Mesodermal cell (in vitro differentiated cells): ENCODE measurements around the gene INTS12.

Source experiments
- H3K27ac ChIP-seq: 2 replicates; pipeline ENCODE4 v1.7.0; 2013; ENCODE audit warnings: mild to moderate bottlenecking, low read depth, low read length, moderate library complexity; ENCODE audit not compliant: severe bottlenecking
- H3K36me3 ChIP-seq: 2 replicates; pipeline ENCODE4 v1.7.1; 2013; ENCODE audit warnings: mild to moderate bottlenecking, low read length, moderate library complexity; ENCODE audit not compliant: control insufficient read depth, insufficient read depth
- H3K4me1 ChIP-seq: one replicate; pipeline ENCODE4 v1.7.1; 2013; ENCODE audit warnings: mild to moderate bottlenecking, low read length; ENCODE audit not compliant: insufficient read depth, control insufficient read depth, poor library complexity, severe bottlenecking
- H3K4me3 ChIP-seq: 2 replicates; pipeline ENCODE4 v1.7.0; 2013; ENCODE audit warnings: low read length, control low read depth, mild to moderate bottlenecking; ENCODE audit not compliant: insufficient read depth, poor library complexity, severe bottlenecking; ENCODE audit errors: extremely low read depth
- H3K9me3 ChIP-seq: 2 replicates; pipeline ENCODE4 v1.7.1; 2013; ENCODE audit warnings: mild to moderate bottlenecking, low read length, moderate library complexity; ENCODE audit not compliant: control insufficient read depth
- WGBS, 2 experiments: methylation state at CpG; one replicate each; pipeline ENCODE4 v1.1.5; 2013; ENCODE audit warnings: missing lambda C conversion rate in 2 of 2; ENCODE audit not compliant: insufficient coverage in 2 of 2; 5-methylcytosine and 5-hydroxymethylcytosine counted together

The INTS12 gene

DNA sequence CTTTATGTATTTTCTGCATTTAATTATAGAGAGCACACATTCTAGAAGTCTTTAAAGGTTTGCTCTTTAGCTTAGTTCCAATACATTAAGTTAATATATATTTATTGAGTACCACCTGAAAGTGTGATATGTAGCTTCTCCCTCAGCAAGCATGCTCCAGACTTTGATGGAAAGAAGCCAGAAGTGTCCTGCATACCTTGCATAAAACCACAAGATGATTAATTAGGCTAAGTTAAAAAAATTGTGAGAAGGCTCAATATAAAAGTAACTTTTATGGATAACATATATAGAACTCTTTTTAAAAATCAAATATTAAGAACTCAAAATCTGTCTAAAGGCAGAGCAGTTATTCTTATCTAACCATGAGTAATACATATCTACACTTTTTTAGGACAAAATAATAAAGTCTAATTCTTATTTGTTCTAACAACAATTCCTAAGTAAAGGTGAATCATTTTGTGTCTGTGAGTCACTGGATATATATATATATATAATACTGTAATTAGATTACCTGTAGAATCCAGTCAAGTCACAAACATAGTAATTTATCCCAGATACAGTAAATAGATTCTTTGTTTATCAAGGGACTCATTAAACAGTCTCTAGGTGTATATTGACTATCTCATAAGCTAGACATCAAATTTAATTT lies 51.2 kb downstream of the INTS12 start:
- Histone ChIP-seq H3K4me1 (no peaks in the 10 kb centered on the region), H3K27ac (no peak overlapping the region), H3K4me3 (no peak overlapping the region), H3K36me3 (no peaks in the 10 kb centered on the region), H3K9me3 (no peaks in the 10 kb centered on the region)

GRCh38 chr4:105652286-105652888 lies 56.1 kb downstream of the INTS12 start:
- WGBS, 2 experiments = 94% methylated on average over 2 of the region's 4 CpGs
- Histone ChIP-seq H3K4me1 (no peaks in the 10 kb centered on the region), H3K36me3 (no peaks in the 10 kb centered on the region), H3K9me3 (no peaks in the 10 kb centered on the region), H3K27ac (no peak overlapping the region), H3K4me3 (no peak overlapping the region)

DNA sequence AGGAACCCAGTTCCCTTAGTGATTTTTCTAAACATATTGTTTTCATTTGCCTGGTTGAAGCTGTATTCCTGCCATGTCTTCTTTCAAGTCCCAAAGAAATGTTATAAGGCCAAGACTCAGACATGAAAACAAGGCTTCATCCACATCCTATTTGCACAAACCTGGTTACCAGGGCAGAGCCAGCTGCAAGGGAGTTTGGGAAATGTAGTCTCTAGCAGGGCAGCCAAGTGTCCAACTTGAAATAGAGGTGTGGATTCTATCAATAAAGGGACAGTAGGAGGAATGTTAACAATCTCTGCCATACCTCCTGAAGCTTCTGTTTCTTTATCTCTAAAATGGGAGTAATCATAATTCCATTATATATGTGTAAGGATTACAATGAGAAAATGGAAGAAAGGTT lies 56.6 kb downstream of the INTS12 start:
- H3K4me3 ChIP-seq = no peak overlapping the region
- H3K36me3 ChIP-seq = no peaks in the 10 kb centered on the region
- H3K27ac ChIP-seq = no peak overlapping the region
- H3K9me3 ChIP-seq = no peaks in the 10 kb centered on the region
- no peaks in the 10 kb centered on the region for H3K4me1 ChIP-seq

GRCh38 chr4:105650190-105650589 lies 58.3 kb downstream of the INTS12 start:
- WGBS, 2 experiments = no CpG with 5 or more reads among the region's 1 CpG

GRCh38 chr4:105645440-105645839 lies 63.0 kb downstream of the INTS12 start:
- Histone ChIP-seq H3K9me3 (no peaks in the 10 kb centered on the region), H3K36me3 (no peaks in the 10 kb centered on the region), H3K4me3 (no peak overlapping the region), H3K27ac (no peak overlapping the region), H3K4me1 (no peaks in the 10 kb centered on the region)
- 75 to 92% methylated on average over 1 of the region's 1 CpG for WGBS, 2 experiments

More at GRCh38 chr4:105650190-105650589, 58.3 kb downstream of the INTS12 start:
- no peaks in the 10 kb centered on the region for H3K4me1 ChIP-seq
- no peaks in the 10 kb centered on the region for H3K36me3 ChIP-seq
- H3K27ac ChIP-seq = no peak overlapping the region
- no peak overlapping the region for H3K4me3 ChIP-seq
- no peaks in the 10 kb centered on the region for H3K9me3 ChIP-seq

DNA sequence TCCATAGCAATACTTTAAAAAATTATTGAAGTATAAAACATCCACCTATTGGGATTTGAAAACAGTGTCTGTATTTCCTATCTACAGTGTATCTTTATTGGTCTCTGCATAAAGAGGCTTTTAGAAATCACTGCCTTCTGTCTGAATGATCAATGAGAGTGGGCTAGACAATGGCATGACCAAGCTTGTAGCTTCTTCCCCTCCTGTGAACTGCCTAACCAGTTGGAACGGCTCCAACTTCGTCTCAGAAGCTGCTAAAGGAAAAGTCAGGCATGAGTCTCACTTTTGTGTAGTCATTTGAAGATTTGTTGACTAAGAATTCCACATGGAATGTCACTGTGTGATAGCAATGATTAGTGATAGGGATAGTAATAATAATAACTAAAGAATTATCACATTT lies 64.2 kb downstream of the INTS12 start:
- Histone ChIP-seq H3K4me1 (no peaks in the 10 kb centered on the region), H3K36me3 (no peaks in the 10 kb centered on the region), H3K27ac (no peak overlapping the region), H3K4me3 (no peak overlapping the region), H3K9me3 (no peaks in the 10 kb centered on the region)
- 55% methylated on average over 2 of the region's 2 CpGs; no CpG with 5 or more reads in 1 of the 2 experiments for WGBS, 2 experiments

GRCh38 chr4:105641845-105642244 lies 66.6 kb downstream of the INTS12 start:
- WGBS, 2 experiments = 60 to 100% methylated on average over 1 of the region's 4 CpGs
- Histone ChIP-seq H3K9me3 (no peaks in the 10 kb centered on the region), H3K4me3 (no peak overlapping the region), H3K4me1 (no peaks in the 10 kb centered on the region), H3K27ac (no peak overlapping the region), H3K36me3 (no peaks in the 10 kb centered on the region)

- H3K9me3 ChIP-seq = no peaks in the 10 kb centered on the region
- H3K4me1 ChIP-seq = no peaks in the 10 kb centered on the region
- 45 to 55% methylated on average over 1 of the region's 4 CpGs for WGBS, 2 experiments
- H3K27ac ChIP-seq = no peak overlapping the region
- no peaks in the 10 kb centered on the region for H3K36me3 ChIP-seq
- no peak overlapping the region for H3K4me3 ChIP-seq
Observed at GRCh38 chr4:105637408-105638176, 70.9 kb downstream of the INTS12 start.

DNA sequence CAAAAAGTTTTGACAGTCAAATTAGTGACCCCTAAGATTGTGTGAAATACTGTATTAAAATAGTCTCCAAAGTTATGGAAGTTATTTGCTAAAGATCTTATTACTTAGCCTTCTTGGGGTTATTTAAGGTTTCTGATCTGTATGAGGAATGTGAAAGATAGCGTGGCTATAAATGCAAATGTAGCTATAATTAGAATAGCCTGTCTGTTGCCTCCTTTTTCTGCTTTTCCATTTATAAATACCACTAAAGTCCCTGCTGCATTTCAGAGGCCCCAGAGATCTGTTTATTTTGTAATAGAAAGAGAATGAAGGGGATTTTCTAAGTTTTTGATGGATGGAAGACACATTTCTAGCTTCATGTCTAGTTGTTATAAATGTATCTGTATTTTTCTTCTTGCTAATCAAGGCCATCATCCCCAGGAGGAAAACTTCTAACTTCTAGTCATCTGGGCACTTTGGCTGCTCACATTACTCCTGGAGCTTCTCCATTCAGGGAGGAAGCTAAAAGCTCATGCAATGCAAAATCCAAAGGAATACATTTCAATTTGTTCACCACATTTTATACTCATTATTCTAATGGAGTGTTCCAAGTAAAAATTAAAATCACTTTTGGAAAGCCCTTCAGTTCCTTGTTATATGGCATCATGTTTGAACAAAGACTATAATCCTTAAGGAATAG lies 73.9 kb downstream of the INTS12 start:
- H3K27ac ChIP-seq = no peak overlapping the region
- H3K4me1 ChIP-seq = no peaks in the 10 kb centered on the region
- no CpG with 5 or more reads among the region's 1 CpG for WGBS, 2 experiments
- no peaks in the 10 kb centered on the region for H3K36me3 ChIP-seq
- H3K4me3 ChIP-seq = no peak overlapping the region
- no peaks in the 10 kb centered on the region for H3K9me3 ChIP-seq

- Histone ChIP-seq H3K9me3 (no peaks in the 10 kb centered on the region), H3K4me1 (no peaks in the 10 kb centered on the region), H3K4me3 (no peak overlapping the region), H3K36me3 (no peaks in the 10 kb centered on the region), H3K27ac (no peak overlapping the region)
- 93% methylated on average over 2 of the region's 3 CpGs; no CpG with 5 or more reads in 1 of the 2 experiments for WGBS, 2 experiments
Observed at GRCh38 chr4:105633241-105633640, 75.2 kb downstream of the INTS12 start.
